HG03432 (cell line): ENCODE results near the gene AGR3.

Source experiments
- ATAC-seq: cut with Tn5 transposase; IDR thresholded peaks from one replicate; pipeline ENCODE4 v1.9.1; 2021; ENCODE audit warnings: mild to moderate bottlenecking, moderate library complexity; ENCODE audit not compliant: unreplicated experiment

Gene AGR3

GRCh38 chr7:16838891-16839290, 42.9 kb downstream of the AGR3 start:
- ATAC-seq: no peak

- no peak for ATAC-seq
Observed at GRCh38 chr7:16838386-16838785, 43.4 kb downstream of the AGR3 start.

DNA sequence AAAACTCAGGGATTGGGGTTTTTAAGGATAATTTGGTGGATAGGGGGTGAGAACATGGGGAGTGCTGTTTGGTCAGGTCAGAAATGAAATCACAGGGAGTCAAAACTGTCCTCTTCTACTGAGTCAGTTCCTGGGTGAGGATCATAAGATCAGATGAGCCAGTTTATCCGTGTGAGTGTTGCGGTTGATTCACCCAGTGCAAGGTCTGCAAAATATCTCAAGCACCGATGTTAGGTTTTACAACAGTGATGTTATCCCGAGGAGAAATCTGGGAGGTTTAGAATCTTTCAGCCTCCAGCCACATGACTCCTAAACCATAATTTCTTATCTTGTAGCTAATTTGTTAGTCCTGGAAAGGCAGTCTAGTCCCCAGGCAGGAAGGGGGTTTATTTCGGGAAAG, 45.3 kb downstream of the AGR3 start:
- ATAC-seq: no peak

DNA sequence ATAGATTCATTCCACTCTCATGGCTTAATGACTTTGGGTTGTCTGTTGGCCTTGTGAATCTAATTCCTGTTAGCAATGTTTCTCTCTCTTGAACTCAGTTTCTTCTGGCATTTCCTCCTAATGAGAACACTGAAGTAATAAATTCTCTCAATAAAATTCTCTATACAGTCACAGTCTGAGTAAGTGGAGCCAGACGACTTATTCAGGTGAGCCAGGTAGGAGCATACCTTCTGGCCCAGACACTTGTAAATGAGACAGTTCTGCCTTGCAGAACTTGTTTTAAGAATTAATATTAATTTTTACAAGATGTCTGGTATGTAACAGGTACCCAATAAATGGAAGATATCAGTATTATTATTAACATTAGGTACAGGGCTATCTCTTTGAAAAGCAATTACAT, 48.4 kb downstream of the AGR3 start:
- ATAC-seq: no peak

GRCh38 chr7:16826060-16826459, 55.7 kb downstream of the AGR3 start:
- ATAC-seq: no peak

DNA sequence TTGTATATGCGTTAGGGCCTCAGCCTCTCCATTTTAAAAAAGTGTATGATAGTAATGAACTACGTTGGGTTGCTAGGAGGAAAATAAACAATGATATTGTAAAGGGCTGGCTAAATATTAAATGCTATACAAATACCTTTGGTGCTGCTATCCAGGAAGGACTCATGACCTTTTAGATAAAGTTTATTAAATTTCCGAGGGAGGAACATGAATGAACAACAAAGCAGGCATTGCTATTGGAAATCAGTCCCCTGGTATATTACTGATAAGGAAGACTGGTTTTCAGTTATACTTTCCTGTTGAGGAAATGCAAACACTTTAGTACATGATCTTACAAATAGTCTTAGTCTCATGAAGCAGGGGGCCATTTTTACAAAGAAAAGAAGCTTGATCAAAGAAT, 59.8 kb downstream of the AGR3 start:
- ATAC-seq: no peak

DNA sequence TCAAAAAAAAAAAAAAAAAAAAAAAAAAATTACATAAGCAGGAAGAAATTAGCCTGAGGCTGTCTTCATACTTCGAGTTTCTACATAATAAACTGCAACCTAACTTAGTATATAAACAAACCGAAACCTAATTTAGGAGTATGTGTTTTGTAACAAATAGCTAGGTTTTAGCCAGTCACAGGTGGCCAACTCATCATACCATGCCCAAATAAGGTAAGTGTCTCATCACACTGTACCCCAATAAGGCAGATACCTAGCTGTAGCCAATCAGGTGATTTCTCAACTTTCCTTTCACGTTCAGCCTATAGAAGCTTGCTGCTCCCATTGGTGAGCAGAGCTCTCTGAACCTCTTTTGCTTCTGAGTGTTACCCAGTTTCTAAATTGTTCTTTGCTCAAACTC, 63.1 kb downstream of the AGR3 start:
- ATAC-seq: no peak

- no peak for ATAC-seq
Observed at GRCh38 chr7:16817536-16817935, 64.2 kb downstream of the AGR3 start.

DNA sequence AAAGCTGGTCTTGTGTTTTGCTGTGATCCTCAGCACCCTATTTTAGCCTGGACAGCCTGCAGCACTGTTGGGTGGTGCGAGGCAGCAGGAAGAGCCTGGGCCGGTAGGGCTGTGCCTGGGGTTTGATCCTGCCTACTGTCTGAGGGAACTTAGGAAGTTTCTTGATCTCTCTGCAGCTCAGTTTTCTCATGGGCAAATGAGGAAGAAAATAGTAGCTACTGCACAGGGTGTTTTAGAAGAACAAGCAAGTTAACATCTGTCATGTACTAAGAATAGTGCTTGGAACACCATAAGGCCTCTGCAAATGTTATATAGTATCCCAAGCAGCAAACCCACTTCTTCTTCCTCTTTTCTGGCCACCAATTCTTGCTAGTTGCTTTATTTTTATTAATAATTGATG, 65.0 kb downstream of the AGR3 start:
- ATAC-seq: no peak

GRCh38 chr7:16815001-16815400, 66.8 kb downstream of the AGR3 start:
- ATAC-seq: no peak

DNA sequence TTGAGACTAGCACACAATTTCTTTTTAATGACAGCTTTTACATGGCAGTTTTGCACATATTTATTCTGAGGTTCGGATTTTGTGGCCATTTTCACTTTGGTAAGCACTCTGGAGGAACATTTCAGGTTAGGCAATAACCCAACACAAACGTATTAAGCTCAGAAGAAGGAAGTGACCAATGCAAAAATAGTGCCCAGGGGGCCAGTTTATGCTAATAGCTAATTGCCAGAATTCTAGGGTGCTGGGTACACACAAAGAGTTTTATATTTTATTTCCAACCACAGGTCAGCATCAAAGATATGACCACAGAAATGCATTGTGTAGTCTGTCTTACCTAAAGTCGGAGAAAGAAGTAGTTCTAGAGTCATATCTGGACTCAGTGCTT, 68.6 kb downstream of the AGR3 start:
- no peak for ATAC-seq

DNA sequence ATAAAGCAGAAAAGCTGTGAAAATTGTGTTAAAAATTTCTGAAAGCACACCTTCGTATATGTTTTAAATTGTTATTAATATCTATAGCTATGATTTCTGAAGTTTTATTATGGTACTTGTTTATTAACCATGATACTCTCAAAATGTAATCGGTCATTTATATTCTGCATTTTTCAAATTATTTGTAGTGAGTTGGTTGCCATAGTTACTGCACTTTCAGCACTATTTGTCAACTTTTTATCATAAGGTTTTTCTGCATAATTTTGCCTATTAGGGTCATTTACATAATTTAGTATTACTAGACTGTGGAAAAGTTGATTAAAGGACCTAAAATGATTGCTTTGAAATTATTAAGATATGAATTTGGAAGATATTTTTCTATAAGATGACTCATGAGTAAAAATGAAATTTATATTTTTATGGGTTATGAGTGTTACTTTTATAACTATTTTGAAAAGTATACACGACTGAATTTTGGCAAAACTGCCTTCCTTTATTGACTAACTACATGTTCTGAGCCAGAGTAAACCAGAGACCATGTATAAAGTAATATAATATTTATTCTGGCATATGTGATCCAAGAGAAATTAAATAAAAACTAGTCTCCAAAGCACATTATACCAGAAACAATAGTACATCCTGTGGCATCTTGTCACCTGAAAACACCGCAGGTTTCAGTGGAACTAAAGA, 69.1 kb downstream of the AGR3 start:
- no peak for ATAC-seq

GRCh38 chr7:16811551-16811950, 70.2 kb downstream of the AGR3 start:
- no peak for ATAC-seq

DNA sequence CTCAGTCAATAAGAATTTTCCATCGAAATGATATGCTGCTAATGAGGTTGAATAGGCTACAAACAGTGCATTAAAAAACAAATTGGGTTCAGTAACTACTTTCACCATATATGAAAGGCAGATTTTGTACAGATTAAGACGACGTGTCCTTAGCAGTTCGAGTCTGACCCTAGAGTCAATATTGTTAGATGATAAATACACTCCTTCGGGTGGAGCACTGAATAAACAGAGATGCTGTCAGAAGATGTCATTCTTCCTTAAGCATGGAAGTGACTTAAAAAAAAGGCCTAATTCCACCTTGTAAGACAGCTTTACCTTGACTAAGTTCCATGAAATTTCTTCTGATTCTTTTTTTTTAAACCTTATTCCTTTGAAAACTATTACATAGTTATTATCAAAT, 71.2 kb downstream of the AGR3 start:
- ATAC-seq: no peak

GRCh38 chr7:16810112-16810511, 71.7 kb downstream of the AGR3 start:
- ATAC-seq: no peak
